H1 (cell line): ENCODE results near the gene LSR. TPM values are rescaled to one million over a fixed set of nuclear protein-coding genes. Genes with fewer than 3 reads are reported as not detected.

ENCODE experiments used
- CTCF ChIA-PET: fragments of 300-600 bp; sonication (Branson Sonifier 250); formaldehyde crosslinking; loops from one replicate; lab custom pipeline; 2021; ENCODE audit not compliant: partially characterized antibody; lab: Charles Lee
- POLR2A ChIA-PET: fragments of 300-600 bp; sonication (Branson Sonifier 250); formaldehyde crosslinking; loops from one replicate; lab custom pipeline; 2021; ENCODE audit warnings: inconsistent platforms; ENCODE audit not compliant: partially characterized antibody; lab: Charles Lee
- DNase-seq, 2 experiments: peaks; one replicate each; pipeline versions ENCODE4 v3.0.0 to v3.0.0-alpha.2; 2010 to 2022; ENCODE audit warnings: low spot score in 2 of 2, low read depth in 1 of 2, mixed read lengths in 1 of 2
- FAIRE-seq: peaks from 2 replicates; lab custom pipeline; 2011; peaks lifted over from hg19 to GRCh38; lab: Jason Lieb, UNC
- H2AFZ ChIP-seq: 2 replicates; pipeline ENCODE4 v1.8.1; 2012; ENCODE audit warnings: low read length, inconsistent platforms
- H2AK5ac ChIP-seq: 2 replicates; pipeline ENCODE4 v1.6.1; 2013; ENCODE audit warnings: low read depth, low read length
- H2BK120ac ChIP-seq: replicated peaks from 2 replicates; pipeline ENCODE3; 2013; ENCODE audit warnings: low read depth, low read length, inconsistent platforms
- H2BK12ac ChIP-seq: 2 replicates; pipeline ENCODE4 v1.6.1; 2013; ENCODE audit warnings: low read depth, low read length
- H2BK15ac ChIP-seq: 2 replicates; pipeline ENCODE4 v1.6.1; 2013; ENCODE audit warnings: low read length
- H2BK20ac ChIP-seq: 2 replicates; pipeline ENCODE4 v1.6.1; 2013; ENCODE audit warnings: low read length
- H2BK5ac ChIP-seq: 2 replicates; pipeline ENCODE4 v1.6.1; 2013; ENCODE audit warnings: low read depth, low read length
- H3K14ac ChIP-seq: 2 replicates; pipeline ENCODE4 v1.6.1; 2013; ENCODE audit warnings: inconsistent platforms; ENCODE audit not compliant: insufficient read length
- H3K18ac ChIP-seq: 2 replicates; pipeline ENCODE4 v1.6.1; 2013; ENCODE audit warnings: low read length; ENCODE audit errors: extremely low read depth
- H3K23ac ChIP-seq: 2 replicates; pipeline ENCODE4 v1.6.1; 2013; ENCODE audit warnings: inconsistent platforms; ENCODE audit not compliant: insufficient read length
- H3K23me2 ChIP-seq: 2 replicates; pipeline ENCODE4 v1.6.1; 2013; ENCODE audit warnings: low read depth, low read length
- H3K27ac ChIP-seq: 2 replicates; pipeline ENCODE4 v1.6.1; 2011; ENCODE audit warnings: low read depth, low read length, inconsistent platforms
- H3K27me3 ChIP-seq, 4 experiments: replicated peaks in 1 of 4; 1 replicate in 1 of 4; 2 replicates in 3 of 4; pipeline versions ENCODE4 v1.6.1 to v1.8.1; 2011 to 2013; ENCODE audit warnings: low read length in 3 of 4, mild to moderate bottlenecking in 3 of 4, inconsistent platforms in 2 of 4, mixed read lengths in 2 of 4, moderate library complexity in 1 of 4; ENCODE audit not compliant: control insufficient read depth in 3 of 4, insufficient read depth in 3 of 4; ENCODE audit errors: extremely low read depth in 1 of 4
- H3K36me3 ChIP-seq, 4 experiments: 2 replicates each; pipeline versions ENCODE4 v1.6.1 to v1.8.1; 2011 to 2013; ENCODE audit warnings: mild to moderate bottlenecking in 4 of 4, low read length in 3 of 4, moderate library complexity in 2 of 4, control low read depth in 1 of 4, inconsistent platforms in 1 of 4; ENCODE audit not compliant: insufficient read depth in 4 of 4, control insufficient read depth in 2 of 4
- H3K4ac ChIP-seq: replicated peaks from 2 replicates; pipeline ENCODE3; 2013; ENCODE audit warnings: low read length, low read depth, mixed read lengths, inconsistent platforms; ENCODE audit not compliant: insufficient read length
- H3K4me1 ChIP-seq, 4 experiments: replicated peaks in 1 of 4; 1 replicate in 1 of 4; 2 replicates in 3 of 4; pipeline versions ENCODE4 v1.6.1 to v1.8.1; 2011 to 2013; ENCODE audit warnings: low read length in 3 of 4, inconsistent platforms in 2 of 4, mixed read lengths in 1 of 4; ENCODE audit not compliant: insufficient read depth in 4 of 4, control insufficient read depth in 3 of 4
- H3K4me2 ChIP-seq, 2 experiments: 2 replicates each; pipeline versions ENCODE4 v1.6.1 to v1.8.1; 2011 to 2013; ENCODE audit warnings: low read depth in 2 of 2, low read length in 2 of 2, control low read depth in 1 of 2, inconsistent platforms in 1 of 2, mild to moderate bottlenecking in 1 of 2; ENCODE audit not compliant: insufficient read depth in 1 of 2
- H3K4me3 ChIP-seq, 4 experiments: fragments of 200-600, 300-600 bp in 1 of 4; sonication (generic), shearing (Covaris generic), sonication (Bioruptor Twin) in 1 of 4; 2 replicates each; pipeline versions ENCODE4 v1.5.1 to v1.8.1; 2011 to 2016; ENCODE audit warnings: low read length in 4 of 4, low read depth in 3 of 4, control low read depth in 2 of 4, inconsistent platforms in 2 of 4, mild to moderate bottlenecking in 2 of 4, mixed read lengths in 1 of 4, moderate library complexity in 1 of 4; ENCODE audit not compliant: insufficient read depth in 2 of 4; ENCODE audit errors: extremely low read depth in 1 of 4
- H3K56ac ChIP-seq: replicated peaks from 2 replicates; pipeline ENCODE3; 2013; ENCODE audit warnings: low read depth, mild to moderate bottlenecking, mixed read lengths, low read length, inconsistent platforms; ENCODE audit not compliant: insufficient read length
- H3K79me1 ChIP-seq: 2 replicates; pipeline ENCODE4 v1.6.1; 2013; ENCODE audit warnings: low read depth, low read length, control low read depth
- H3K79me2 ChIP-seq, 2 experiments: 2 replicates each; pipeline versions ENCODE4 v1.6.1 to v1.8.1; 2012 to 2013; ENCODE audit warnings: low read length in 2 of 2, mild to moderate bottlenecking in 2 of 2, inconsistent platforms in 1 of 2; ENCODE audit not compliant: insufficient read depth in 2 of 2, control insufficient read depth in 1 of 2
- H3K9ac ChIP-seq, 4 experiments: replicated peaks in 1 of 4; 1 replicate in 1 of 4; 2 replicates in 3 of 4; pipeline versions ENCODE4 v1.6.1 to v1.8.1; 2011 to 2013; ENCODE audit warnings: low read depth in 3 of 4, low read length in 3 of 4, control low read depth in 2 of 4, mild to moderate bottlenecking in 2 of 4, moderate library complexity in 2 of 4, inconsistent platforms in 1 of 4; ENCODE audit errors: extremely low read depth in 1 of 4
- H3K9me3 ChIP-seq, 2 experiments: 2 replicates each; pipeline versions ENCODE4 v1.6.1 to v1.8.1; 2012 to 2013; ENCODE audit warnings: mild to moderate bottlenecking in 2 of 2, moderate library complexity in 2 of 2, control low read depth in 1 of 2, inconsistent platforms in 1 of 2, low read depth in 1 of 2, low read length in 1 of 2, mixed read lengths in 1 of 2; ENCODE audit not compliant: insufficient read depth in 2 of 2
- H4K20me1 ChIP-seq, 2 experiments: replicated peaks in 1 of 2; 2 replicates each; pipeline versions ENCODE3 to v1.8.1; 2011 to 2013; ENCODE audit warnings: inconsistent platforms in 2 of 2, low read length in 2 of 2, mild to moderate bottlenecking in 1 of 2; ENCODE audit not compliant: insufficient read depth in 2 of 2, control insufficient read depth in 1 of 2
- H4K5ac ChIP-seq: 2 replicates; pipeline ENCODE4 v1.6.1; 2013; ENCODE audit warnings: low read length, low read depth, mixed read lengths, inconsistent platforms; ENCODE audit not compliant: insufficient read length
- H4K8ac ChIP-seq: 2 replicates; pipeline ENCODE4 v1.8.0; 2013; ENCODE audit warnings: mild to moderate bottlenecking, moderate library complexity, low read length, inconsistent platforms; ENCODE audit not compliant: insufficient read depth; ENCODE audit errors: extremely low read depth
- H4K91ac ChIP-seq: replicated peaks from 2 replicates; pipeline ENCODE3; 2013; ENCODE audit warnings: low read length, mixed read lengths, inconsistent platforms; ENCODE audit not compliant: insufficient read length
- BCL11A ChIP-seq, 2 experiments: IDR thresholded peaks; one replicate each; pipeline ENCODE4 v1.6.1; 2011; ENCODE audit warnings: low read depth in 2 of 2, low read length in 2 of 2, mild to moderate bottlenecking in 2 of 2
- BRCA1 ChIP-seq: IDR thresholded peaks from 2 replicates; pipeline ENCODE4 v1.6.1; 2012; ENCODE audit warnings: low read depth, low read length, improper control_type of control experiment
- CBX5 ChIP-seq: fragments of 300-800, 300-1000 bp; sonication (generic); IDR thresholded peaks from 2 replicates; pipeline ENCODE4 v1.7.1; 2016; ENCODE audit warnings: antibody characterized with exemption, low read length, low read depth
- CBX8 ChIP-seq: fragments of 300-800, 300-1000 bp; sonication (generic); IDR thresholded peaks from 2 replicates; pipeline ENCODE4 v1.7.1; 2016; ENCODE audit warnings: low read depth, low read length, borderline replicate concordance
- HDAC6 ChIP-seq: IDR thresholded peaks from one replicate; pipeline ENCODE4 v1.7.1; 2012; ENCODE audit warnings: low read depth, mild to moderate bottlenecking, inconsistent platforms, low read length, moderate library complexity
- KDM1A ChIP-seq: fragments of 200-600, 300-600 bp; sonication (generic); IDR thresholded peaks from 2 replicates; pipeline ENCODE4 v1.7.1; 2016; ENCODE audit warnings: mild to moderate bottlenecking, low read length, borderline replicate concordance
- PHF8 ChIP-seq: fragments of 200-600 bp; sonication (generic); conservative IDR thresholded peaks from 2 replicates; pipeline ENCODE4 v1.7.1; 2012; ENCODE audit warnings: low read depth, mild to moderate bottlenecking, inconsistent platforms, low read length, moderate library complexity
- RBBP5 ChIP-seq: IDR thresholded peaks from 2 replicates; pipeline ENCODE4 v1.7.1; 2012; ENCODE audit warnings: low read depth, mild to moderate bottlenecking, inconsistent platforms, low read length, moderate library complexity, borderline replicate concordance
- SIX5 ChIP-seq: IDR thresholded peaks from 2 replicates; pipeline ENCODE4 v1.6.1; 2011; ENCODE audit warnings: mild to moderate bottlenecking, low read depth, low read length
- SRF ChIP-seq: IDR thresholded peaks from 2 replicates; pipeline ENCODE4 v1.6.1; 2011; ENCODE audit warnings: mild to moderate bottlenecking, low read depth, low read length, moderate library complexity
- TBP ChIP-seq: IDR thresholded peaks from 2 replicates; pipeline ENCODE4 v1.6.1; 2011; ENCODE audit warnings: low read depth, low read length, improper control_type of control experiment
- TEAD4 ChIP-seq: IDR thresholded peaks from 2 replicates; pipeline ENCODE4 v1.6.1; 2012; ENCODE audit warnings: low read depth, low read length, inconsistent platforms, mixed read lengths
- ZNF274 ChIP-seq: IDR thresholded peaks from 2 replicates; pipeline ENCODE4 v1.7.0; 2012; ENCODE audit warnings: low read length, borderline replicate concordance; ENCODE audit errors: extremely low read depth
- WGBS, 2 experiments: shearing (Covaris generic) in 1 of 2; methylation state at CpG; one replicate each; pipeline versions ENCODE4 v1.1.6 to v1.1.7; 2013 to 2015; ENCODE audit warnings: low lambda C conversion rate in 2 of 2, mixed read lengths in 2 of 2, inconsistent platforms in 1 of 2, low coverage in 1 of 2, missing lambda C conversion rate in 1 of 2; ENCODE audit not compliant: insufficient replicate concordance in 2 of 2, insufficient coverage in 1 of 2, insufficient read length in 1 of 2; ENCODE audit errors: extremely low coverage in 1 of 2, missing lambda C conversion rate in 1 of 2; 5-methylcytosine and 5-hydroxymethylcytosine counted together
- polyA plus RNA-seq, 7 experiments: library from polyadenylated mRNA; depleted of rRNA in 3 of 7; stranded (reverse) in 5 of 7; unstranded in 2 of 7; fragments of >200 nt in 5 of 7; fragments of 200-250 nt in 2 of 7; gene quantifications; 1 replicate in 5 of 7; 2 replicates in 1 of 7; 4 replicates in 1 of 7; pipeline versions ENCODE4 v1.2.1 to v1.2.3, GENCODE V29; 2011 to 2013; ENCODE audit warnings: missing spikeins in 2 of 7, mixed read lengths in 2 of 7
- total RNA-seq: library from RNA; stranded (reverse); fragmentation: NEBNext Ultra II Directional; extraction: Animal tissue kit (Norgen Biotek cat#: 25700); gene quantifications from 2 replicates; pipeline ENCODE4 v1.2.1, GENCODE V29; 2021
- TF ChIP-seq, protein P1 (sequence below): IDR thresholded peaks from 2 replicates; pipeline ENCODE4 v1.6.1; 2012; ENCODE audit warnings: inconsistent platforms

LSR gene
- total and polyA plus RNA-seq, 2 of the 8 experiments (the other 6 are each of a cell fraction or from before 2014, with no cell fraction given): 159 to 186 TPM

DNA sequence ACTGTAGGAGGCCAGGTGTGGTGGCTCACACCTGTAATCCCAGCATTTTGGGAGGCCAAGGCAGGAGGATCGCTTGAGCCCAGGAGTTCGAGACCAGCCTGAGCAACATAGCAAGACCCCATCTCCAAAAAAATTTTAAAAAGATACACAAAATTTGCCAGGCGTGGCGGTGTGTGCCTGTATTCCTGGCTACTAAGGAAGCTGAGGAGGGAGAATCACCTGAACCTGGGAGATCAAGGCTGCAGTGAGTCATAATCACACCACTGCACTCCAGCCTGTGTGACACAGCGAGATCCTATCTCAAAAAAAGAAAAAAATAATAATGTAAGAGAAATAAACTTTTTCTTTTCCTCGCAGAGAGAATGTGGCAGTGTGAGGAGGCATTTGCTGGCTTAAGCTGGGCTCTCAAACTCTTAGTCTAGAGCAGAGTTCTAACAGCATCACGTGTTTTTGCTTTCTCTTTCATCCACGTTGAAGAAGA is 41.4 kb upstream of the LSR start:
- POLR2A ChIA-PET: no interaction called here
- Histone ChIP-seq H3K4me3 (no peak overlapping the region), H2BK120ac (no peak overlapping the region), H2BK15ac (no peak overlapping the region), H4K8ac (no peak overlapping the region), H3K9ac (no peak overlapping the region), H3K23ac (no peak overlapping the region), H3K56ac (no peak overlapping the region), H3K79me2 (no peaks in the 10 kb centered on the region), H3K79me1 (no peaks in the 10 kb centered on the region), H2AFZ (no peak overlapping the region), H3K18ac (no peak overlapping the region), H3K4me1 (peaks cover 6 to 25% (median 15%) of the 10 kb centered on the region in 4 experiments), H2BK20ac (peak overlapping the region; percentile 11; the same call in 1 of the 2 replicates), H2BK5ac (no peak overlapping the region), H3K9me3 (no peaks in the 10 kb centered on the region), H3K14ac (no peak overlapping the region), H3K4ac (no peak overlapping the region), H3K27me3 (no peaks in the 10 kb centered on the region), H3K4me2 (no peak overlapping the region), H2BK12ac (no peak overlapping the region), H3K23me2 (no peaks in the 10 kb centered on the region; the same call in 1 of the 2 replicates), H3K36me3 (no peaks in the 10 kb centered on the region; a peak in 1 of 8 replicates), H4K20me1 (no peaks in the 10 kb centered on the region), H4K91ac (no peak overlapping the region), H3K27ac (no peak overlapping the region), H2AK5ac (no peak overlapping the region), H4K5ac (no peak overlapping the region)
- no peak for DNase-seq
- FAIRE-seq: no peak
- 95% methylated on average over 8 of the region's 8 CpGs; no CpG with 5 or more reads in 1 of the 2 experiments for WGBS, 2 experiments
- CTCF ChIA-PET: interaction anchor here (0.7 to 1.5 kb wide), 2 partner anchors 8 to 65 kb away, joined by 3 to 4 read pairs; partner anchors contain the start of gene FXYD7
- TF ChIP-seq RBBP5 (no peak), SIX5 (no peak), PHF8 (no peak), CBX5 (no peak), CBX8 (no peak), BCL11A (IDR thresholded peaks at IDR 0.05; ENCODE audit: low read depth in 2 of 2, low read length in 2 of 2) (no peak), HDAC6 (no peak), TBP (no peak), TEAD4 (no peak), SRF (no peak), KDM1A (no peak), BRCA1 (no peak), ZNF274 (no peak)
- TF ChIP-seq, protein P1, sequence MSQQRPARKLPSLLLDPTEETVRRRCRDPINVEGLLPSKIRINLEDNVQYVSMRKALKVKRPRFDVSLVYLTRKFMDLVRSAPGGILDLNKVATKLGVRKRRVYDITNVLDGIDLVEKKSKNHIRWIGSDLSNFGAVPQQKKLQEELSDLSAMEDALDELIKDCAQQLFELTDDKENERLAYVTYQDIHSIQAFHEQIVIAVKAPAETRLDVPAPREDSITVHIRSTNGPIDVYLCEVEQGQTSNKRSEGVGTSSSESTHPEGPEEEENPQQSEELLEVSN: no peak
